WTC11 (cell line): ENCODE measurements around the gene MARCKS.

Experiments used
- CREB1 ChIP-seq: sonication (generic); formaldehyde crosslinking; IDR thresholded peaks from 2 replicates; pipeline ENCODE4 v1.8.0; 2023; ENCODE audit warnings: mild to moderate bottlenecking, missing genetic modification reagents
- FOXP1 ChIP-seq: sonication (generic); formaldehyde crosslinking; IDR thresholded peaks from 2 replicates; pipeline ENCODE4 v1.8.0; 2022; ENCODE audit warnings: missing genetic modification reagents, mild to moderate bottlenecking, moderate library complexity, borderline replicate concordance
- JUN ChIP-seq: sonication (generic); formaldehyde crosslinking; IDR thresholded peaks from 2 replicates; pipeline ENCODE4 v1.8.0; 2023; ENCODE audit warnings: mild to moderate bottlenecking, missing genetic modification reagents
- MYBL2 ChIP-seq: sonication (generic); formaldehyde crosslinking; IDR thresholded peaks from 2 replicates; pipeline ENCODE4 v1.8.1; 2023; ENCODE audit warnings: mild to moderate bottlenecking, moderate library complexity, missing genetic modification reagents
- NFYB ChIP-seq: sonication (generic); formaldehyde crosslinking; conservative IDR thresholded peaks from 2 replicates; pipeline ENCODE4 v1.8.0; 2022; ENCODE audit warnings: low read depth, missing genetic modification reagents
- STAT6 ChIP-seq: sonication (generic); formaldehyde crosslinking; conservative IDR thresholded peaks from 2 replicates; pipeline ENCODE4 v1.8.1; 2023; ENCODE audit warnings: mild to moderate bottlenecking, low read depth, missing genetic modification reagents, moderate library complexity
- TP53 ChIP-seq: sonication (generic); formaldehyde crosslinking; IDR thresholded peaks from 2 replicates; pipeline ENCODE4 v1.8.1; 2023; ENCODE audit warnings: mild to moderate bottlenecking, missing genetic modification reagents
- ZNF281 ChIP-seq: sonication (generic); formaldehyde crosslinking; IDR thresholded peaks from 2 replicates; pipeline ENCODE4 v1.8.0; 2023; ENCODE audit warnings: mild to moderate bottlenecking, missing genetic modification reagents
- TF ChIP-seq, protein P1 (sequence below): fragments of 200-600 bp; IDR thresholded peaks from 2 replicates; pipeline ENCODE4 v1.8.0; 2022; ENCODE audit warnings: antibody characterized with exemption
- TF ChIP-seq, protein P2 (sequence below): sonication (generic); formaldehyde crosslinking; IDR thresholded peaks from 2 replicates; pipeline ENCODE4 v1.8.1; 2022; ENCODE audit warnings: low read depth, missing genetic modification reagents, borderline replicate concordance
- TF ChIP-seq, protein P3 (sequence below): sonication (generic); formaldehyde crosslinking; IDR thresholded peaks from 2 replicates; pipeline ENCODE4 v1.8.1; 2022; ENCODE audit warnings: mild to moderate bottlenecking, moderate library complexity, missing genetic modification reagents

GRCh38 chr6:113876695-113877094 lies 19.6 kb downstream of the MARCKS start:
- TF ChIP-seq, protein P1, sequence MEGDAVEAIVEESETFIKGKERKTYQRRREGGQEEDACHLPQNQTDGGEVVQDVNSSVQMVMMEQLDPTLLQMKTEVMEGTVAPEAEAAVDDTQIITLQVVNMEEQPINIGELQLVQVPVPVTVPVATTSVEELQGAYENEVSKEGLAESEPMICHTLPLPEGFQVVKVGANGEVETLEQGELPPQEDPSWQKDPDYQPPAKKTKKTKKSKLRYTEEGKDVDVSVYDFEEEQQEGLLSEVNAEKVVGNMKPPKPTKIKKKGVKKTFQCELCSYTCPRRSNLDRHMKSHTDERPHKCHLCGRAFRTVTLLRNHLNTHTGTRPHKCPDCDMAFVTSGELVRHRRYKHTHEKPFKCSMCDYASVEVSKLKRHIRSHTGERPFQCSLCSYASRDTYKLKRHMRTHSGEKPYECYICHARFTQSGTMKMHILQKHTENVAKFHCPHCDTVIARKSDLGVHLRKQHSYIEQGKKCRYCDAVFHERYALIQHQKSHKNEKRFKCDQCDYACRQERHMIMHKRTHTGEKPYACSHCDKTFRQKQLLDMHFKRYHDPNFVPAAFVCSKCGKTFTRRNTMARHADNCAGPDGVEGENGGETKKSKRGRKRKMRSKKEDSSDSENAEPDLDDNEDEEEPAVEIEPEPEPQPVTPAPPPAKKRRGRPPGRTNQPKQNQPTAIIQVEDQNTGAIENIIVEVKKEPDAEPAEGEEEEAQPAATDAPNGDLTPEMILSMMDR, result no peak
- TF ChIP-seq NFYB (CRISPR knock-in tag) (no peak), MYBL2 (CRISPR knock-in tag) (no peak), ZNF281 (CRISPR knock-in tag) (no peak), JUN (CRISPR knock-in tag) (no peak), TP53 (CRISPR knock-in tag) (no peak), CREB1 (no peak), FOXP1 (CRISPR knock-in tag) (no peak), STAT6 (CRISPR knock-in tag) (no peak)
- TF ChIP-seq, protein P2, sequence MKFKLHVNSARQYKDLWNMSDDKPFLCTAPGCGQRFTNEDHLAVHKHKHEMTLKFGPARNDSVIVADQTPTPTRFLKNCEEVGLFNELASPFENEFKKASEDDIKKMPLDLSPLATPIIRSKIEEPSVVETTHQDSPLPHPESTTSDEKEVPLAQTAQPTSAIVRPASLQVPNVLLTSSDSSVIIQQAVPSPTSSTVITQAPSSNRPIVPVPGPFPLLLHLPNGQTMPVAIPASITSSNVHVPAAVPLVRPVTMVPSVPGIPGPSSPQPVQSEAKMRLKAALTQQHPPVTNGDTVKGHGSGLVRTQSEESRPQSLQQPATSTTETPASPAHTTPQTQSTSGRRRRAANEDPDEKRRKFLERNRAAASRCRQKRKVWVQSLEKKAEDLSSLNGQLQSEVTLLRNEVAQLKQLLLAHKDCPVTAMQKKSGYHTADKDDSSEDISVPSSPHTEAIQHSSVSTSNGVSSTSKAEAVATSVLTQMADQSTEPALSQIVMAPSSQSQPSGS (CRISPR knock-in tag), result no peak
- TF ChIP-seq, protein P3, sequence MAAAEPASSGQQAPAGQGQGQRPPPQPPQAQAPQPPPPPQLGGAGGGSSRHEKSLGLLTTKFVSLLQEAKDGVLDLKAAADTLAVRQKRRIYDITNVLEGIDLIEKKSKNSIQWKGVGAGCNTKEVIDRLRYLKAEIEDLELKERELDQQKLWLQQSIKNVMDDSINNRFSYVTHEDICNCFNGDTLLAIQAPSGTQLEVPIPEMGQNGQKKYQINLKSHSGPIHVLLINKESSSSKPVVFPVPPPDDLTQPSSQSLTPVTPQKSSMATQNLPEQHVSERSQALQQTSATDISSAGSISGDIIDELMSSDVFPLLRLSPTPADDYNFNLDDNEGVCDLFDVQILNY, result no peak
